Activated naive CD4-positive, alpha-beta T cell treated with anti-CD3 and anti-CD28 coated beads, Interleukin-2, amount 10 ng/mL, durations not matched to agents 5 hours and 36 hours (primary cell): Measurements from ENCODE around the gene PRRX1. TPM values are rescaled to one million over a fixed set of nuclear protein-coding genes. Genes with fewer than 3 reads are reported as not detected.

Experiments used
- total RNA-seq, 2 experiments: library from RNA; stranded (reverse); gene quantifications; one replicate each; pipeline ENCODE4 v1.2.3, GENCODE V29; 2021

The PRRX1 gene
- not detected for total RNA-seq

GRCh38 chr1:170664093-170664827 lies at the start of gene PRRX1:
PRRX1 (plus strand) TSS chr1:170664131; CDS start chr1:170664219, 88 bp downstream.

Other genes starting within 250 kb of the PRRX1 start
- 10 to 100 TPM; 11.9 to 14.7 TPM for gene GORAB, start 132.0 kb upstream of the PRRX1 start, total RNA-seq